Activated naive CD8-positive, alpha-beta T cell treated with anti-CD3 and anti-CD28 coated beads, Interleukin-2, amount 50 U/mL, for 24 hours (primary cell): ENCODE results near the gene FCN1.
A peak's percentile ranks its signal among the peaks of the same experiment; 100 is the strongest.

Experiments used
- ATAC-seq: fragments of 150-1000 bp; cut with Tn5 transposase; one replicate; pipeline ENCODE4 v1.10.0; 2021
- DNase-seq: peaks from one replicate; pipeline ENCODE4 v3.0.0; 2021
- H3K27ac Mint-ChIP-seq: one replicate; pipeline ENCODE4 v1.8.0; 2021; ENCODE audit warnings: mild to moderate bottlenecking, mixed read lengths
- H3K27me3 Mint-ChIP-seq: one replicate; pipeline ENCODE4 v1.8.0; 2021; ENCODE audit warnings: mixed read lengths
- H3K36me3 Mint-ChIP-seq: one replicate; pipeline ENCODE4 v1.8.0; 2021; ENCODE audit warnings: low read depth, mixed read lengths
- H3K4me1 Mint-ChIP-seq: one replicate; pipeline ENCODE4 v1.8.0; 2021; ENCODE audit warnings: mixed read lengths
- H3K4me3 Mint-ChIP-seq: one replicate; pipeline ENCODE4 v1.8.0; 2021; ENCODE audit warnings: mild to moderate bottlenecking, moderate library complexity, mixed read lengths
- H3K9me3 Mint-ChIP-seq: one replicate; pipeline ENCODE4 v1.8.0; 2021; ENCODE audit warnings: mixed read lengths

FCN1 gene

GRCh38 chr9:134936346-134937163 lies 18.8 kb upstream of the FCN1 start:
- Mint-ChIP-seq H3K4me3 (no peak overlapping the region), H3K4me1 (no peaks in the 10 kb centered on the region), H3K9me3 (no peaks in the 10 kb centered on the region), H3K36me3 (no peaks in the 10 kb centered on the region), H3K27me3 (peaks cover 2% of the 10 kb centered on the region), H3K27ac (no peak overlapping the region)
- DNase-seq = no peak
- ATAC-seq = no peak

GRCh38 chr9:134935701-134936345 lies 18.1 kb upstream of the FCN1 start:
- Mint-ChIP-seq H3K4me3 (no peak overlapping the region), H3K9me3 (no peaks in the 10 kb centered on the region), H3K4me1 (no peaks in the 10 kb centered on the region), H3K27ac (no peak overlapping the region), H3K36me3 (no peaks in the 10 kb centered on the region), H3K27me3 (peaks cover 7% of the 10 kb centered on the region)
- ATAC-seq (no peak), DNase-seq (no peak)

GRCh38 chr9:134935056-134935640 lies 17.4 kb upstream of the FCN1 start:
- Mint-ChIP-seq H3K36me3 (no peaks in the 10 kb centered on the region), H3K27ac (no peak overlapping the region), H3K4me1 (peaks cover 3% of the 10 kb centered on the region), H3K27me3 (peaks cover 7% of the 10 kb centered on the region), H3K9me3 (no peaks in the 10 kb centered on the region), H3K4me3 (no peak overlapping the region)
- DNase-seq (no peak), ATAC-seq (no peak)

- H3K36me3 Mint-ChIP-seq = no peaks in the 10 kb centered on the region
- no peak for DNase-seq
- peaks cover 5% of the 10 kb centered on the region for H3K27me3 Mint-ChIP-seq
- H3K4me1 Mint-ChIP-seq = peaks cover 10% of the 10 kb centered on the region
- H3K4me3 Mint-ChIP-seq = no peak overlapping the region
- H3K27ac Mint-ChIP-seq = no peak overlapping the region
- H3K9me3 Mint-ChIP-seq = no peaks in the 10 kb centered on the region
- no peak for ATAC-seq
These were observed 15.5 kb upstream of the FCN1 start for GRCh38 chr9:134933076-134933659.

GRCh38 chr9:134932606-134933005 lies 14.9 kb upstream of the FCN1 start:
- ATAC-seq = no peak
- Mint-ChIP-seq H3K27ac (no peak overlapping the region), H3K27me3 (peaks cover 7% of the 10 kb centered on the region), H3K4me1 (peaks cover 10% of the 10 kb centered on the region), H3K9me3 (no peaks in the 10 kb centered on the region), H3K36me3 (no peaks in the 10 kb centered on the region), H3K4me3 (no peak overlapping the region)
- DNase-seq = no peak

GRCh38 chr9:134932171-134932570 lies 14.5 kb upstream of the FCN1 start:
- Mint-ChIP-seq H3K4me1 (peaks cover 10% of the 10 kb centered on the region), H3K27ac (no peak overlapping the region), H3K36me3 (no peaks in the 10 kb centered on the region), H3K9me3 (no peaks in the 10 kb centered on the region), H3K27me3 (peaks cover 7% of the 10 kb centered on the region), H3K4me3 (no peak overlapping the region)
- ATAC-seq (no peak), DNase-seq (no peak)

GRCh38 chr9:134930398-134930797 lies 12.7 kb upstream of the FCN1 start:
- no peak overlapping the region for H3K4me3 Mint-ChIP-seq
- no peaks in the 10 kb centered on the region for H3K36me3 Mint-ChIP-seq
- no peaks in the 10 kb centered on the region for H3K9me3 Mint-ChIP-seq
- peaks cover 7% of the 10 kb centered on the region for H3K27me3 Mint-ChIP-seq
- H3K4me1 Mint-ChIP-seq = peaks cover 10% of the 10 kb centered on the region
- no peak for ATAC-seq
- no peak for DNase-seq
- H3K27ac Mint-ChIP-seq = no peak overlapping the region

GRCh38 chr9:134929193-134930158 lies 11.8 kb upstream of the FCN1 start:
- H3K4me3 Mint-ChIP-seq = no peak overlapping the region
- no peaks in the 10 kb centered on the region for H3K9me3 Mint-ChIP-seq
- H3K27ac Mint-ChIP-seq = no peak overlapping the region
- peaks cover 10% of the 10 kb centered on the region for H3K4me1 Mint-ChIP-seq
- peaks cover 7% of the 10 kb centered on the region for H3K27me3 Mint-ChIP-seq
- ATAC-seq (no peak), DNase-seq (peak; percentile 4)
- H3K36me3 Mint-ChIP-seq = no peaks in the 10 kb centered on the region

- ATAC-seq (no peak), DNase-seq (no peak)
- Mint-ChIP-seq H3K9me3 (no peaks in the 10 kb centered on the region), H3K36me3 (no peaks in the 10 kb centered on the region), H3K27me3 (peaks cover 7% of the 10 kb centered on the region), H3K4me3 (no peak overlapping the region), H3K4me1 (peaks cover 10% of the 10 kb centered on the region), H3K27ac (no peak overlapping the region)
These were observed 10.9 kb upstream of the FCN1 start for GRCh38 chr9:134928436-134929192.

- DNase-seq (no peak), ATAC-seq (no peak)
- peaks cover 9% of the 10 kb centered on the region for H3K4me1 Mint-ChIP-seq
- H3K9me3 Mint-ChIP-seq = no peaks in the 10 kb centered on the region
- no peak overlapping the region for H3K27ac Mint-ChIP-seq
- peaks cover 2% of the 10 kb centered on the region for H3K27me3 Mint-ChIP-seq
- H3K4me3 Mint-ChIP-seq = no peak overlapping the region
- no peaks in the 10 kb centered on the region for H3K36me3 Mint-ChIP-seq
These were observed 7.3 kb upstream of the FCN1 start for GRCh38 chr9:134925011-134925511.

GRCh38 chr9:134923466-134923865 lies 5.8 kb upstream of the FCN1 start:
- DNase-seq (no peak), ATAC-seq (no peak)
- H3K27me3 Mint-ChIP-seq = peaks cover 5% of the 10 kb centered on the region
- peaks cover 6% of the 10 kb centered on the region for H3K9me3 Mint-ChIP-seq
- H3K4me1 Mint-ChIP-seq = peaks cover 2% of the 10 kb centered on the region
- H3K4me3 Mint-ChIP-seq = no peak overlapping the region
- H3K27ac Mint-ChIP-seq = no peak overlapping the region
- peaks cover 3% of the 10 kb centered on the region for H3K36me3 Mint-ChIP-seq

GRCh38 chr9:134922932-134923240 lies 5.2 kb upstream of the FCN1 start:
- no peak overlapping the region for H3K4me3 Mint-ChIP-seq
- peaks cover 4% of the 10 kb centered on the region for H3K27me3 Mint-ChIP-seq
- H3K4me1 Mint-ChIP-seq = peaks cover 2% of the 10 kb centered on the region
- H3K9me3 Mint-ChIP-seq = peaks cover 6% of the 10 kb centered on the region
- no peak overlapping the region for H3K27ac Mint-ChIP-seq
- DNase-seq = no peak
- no peak for ATAC-seq
- H3K36me3 Mint-ChIP-seq = peaks cover 3% of the 10 kb centered on the region

- H3K27ac Mint-ChIP-seq = no peak overlapping the region
- ATAC-seq = no peak
- no peak overlapping the region for H3K4me3 Mint-ChIP-seq
- no peak for DNase-seq
- H3K36me3 Mint-ChIP-seq = peaks cover 3% of the 10 kb centered on the region
- peaks cover 3% of the 10 kb centered on the region for H3K27me3 Mint-ChIP-seq
- H3K4me1 Mint-ChIP-seq = peaks cover 2% of the 10 kb centered on the region
- peaks cover 6% of the 10 kb centered on the region for H3K9me3 Mint-ChIP-seq
These were observed 4.6 kb upstream of the FCN1 start for GRCh38 chr9:134922066-134922931.
